ENCODE data around the gene ZNF521. TPM values are rescaled to one million over a fixed set of nuclear protein-coding genes. Genes with fewer than 3 reads are reported as not detected.

Gene ZNF521
- total and polyA plus RNA-seq, 2 experiments from 2014 or later, result 3.1 to 9.2 TPM

DNA sequence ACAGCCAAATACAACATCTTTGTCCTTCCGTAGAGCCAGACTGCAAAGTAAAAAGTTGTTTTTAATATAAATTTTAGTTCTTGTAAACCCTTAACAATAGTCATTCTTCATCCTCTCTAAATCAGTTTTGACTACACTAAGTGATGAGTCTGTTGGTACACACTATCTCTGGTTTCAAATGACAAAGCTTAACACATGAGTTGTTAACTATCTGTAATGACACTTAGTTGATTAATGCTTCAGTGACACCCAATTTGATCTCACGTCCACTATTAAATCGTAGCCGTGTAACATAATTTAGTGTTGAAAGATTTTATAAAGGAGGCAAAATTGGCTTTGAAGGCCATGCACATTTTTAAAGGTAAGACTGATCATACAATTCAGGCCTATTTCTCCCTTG, 181.6 kb downstream of the ZNF521 start:
- Histone ChIP-seq H3K4me2 (no peak overlapping the region), H3K27ac (ENCODE audit: low read depth) (no peak overlapping the region), H3K4me1 (ENCODE audit: insufficient read depth) (peaks cover 9% of the 10 kb centered on the region; the same call in 1 of the 2 replicates), H3K4me3 (no peak overlapping the region), H3K36me3 (ENCODE audit: insufficient read depth) (no peaks in the 10 kb centered on the region), H4K20me1 (replicated peaks; ENCODE audit: insufficient read depth) (no peaks in the 10 kb centered on the region; the same call in 1 of the 2 replicates), H3K79me2 (replicated peaks; ENCODE audit: insufficient read depth) (no peaks in the 10 kb centered on the region), H2AFZ (no peak overlapping the region), H3F3A (replicated peaks; ENCODE audit: low read depth) (no peaks in the 10 kb centered on the region), H3K27me3 (ENCODE audit: insufficient read depth) (no peaks in the 10 kb centered on the region), H3K9me2 (ENCODE audit: insufficient read depth) (no peaks in the 10 kb centered on the region; the same call in 1 of the 2 replicates)
- no peaks in the 10 kb centered on the region for H3K27me3 Mint-ChIP-seq (ENCODE audit: insufficient read depth, low read depth, poor library complexity)
- no peaks in the 10 kb centered on the region for H3K36me3 Mint-ChIP-seq (ENCODE audit: low read depth)
- DNase-seq (ENCODE audit: low spot score) (no peak), ATAC-seq (no peak)
- H3K9me3 Mint-ChIP-seq, result no peaks in the 10 kb centered on the region
- no peak overlapping the region for H3K27ac Mint-ChIP-seq
- no peak overlapping the region for H3K4me3 Mint-ChIP-seq
- TF ChIP-seq EZH2 (IDR thresholded peaks at IDR 0.05; ENCODE audit: low read depth, unreplicated experiment) (no peak), EZH2phosphoT487 (IDR thresholded peaks at IDR 0.05; ENCODE audit: unreplicated experiment) (no peak), JUNB (IDR thresholded peaks at IDR 0.05; ENCODE audit: unreplicated experiment) (no peak), CTCF (conservative IDR thresholded peaks at IDR 0.05; ENCODE audit: low read depth in 2 of 2) (no peak), REST (IDR thresholded peaks at IDR 0.05; ENCODE audit: unreplicated experiment) (no peak), NANOG (IDR thresholded peaks at IDR 0.05; ENCODE audit: borderline replicate concordance) (no peak), CREB1 (CRISPR knock-in tag; IDR thresholded peaks at IDR 0.05; ENCODE audit: low read depth) (no peak), ZNF114 (CRISPR knock-in tag; IDR thresholded peaks at IDR 0.05) (no peak), ZNF462 (CRISPR knock-in tag; IDR thresholded peaks at IDR 0.05) (no peak), STAT1 (IDR thresholded peaks at IDR 0.05; ENCODE audit: unreplicated experiment) (no peak)
- peaks cover 28% of the 10 kb centered on the region for H3K4me1 Mint-ChIP-seq

Measured in GM23338 (cell line).